Measurements from ENCODE around the gene EPS15.

DNA sequence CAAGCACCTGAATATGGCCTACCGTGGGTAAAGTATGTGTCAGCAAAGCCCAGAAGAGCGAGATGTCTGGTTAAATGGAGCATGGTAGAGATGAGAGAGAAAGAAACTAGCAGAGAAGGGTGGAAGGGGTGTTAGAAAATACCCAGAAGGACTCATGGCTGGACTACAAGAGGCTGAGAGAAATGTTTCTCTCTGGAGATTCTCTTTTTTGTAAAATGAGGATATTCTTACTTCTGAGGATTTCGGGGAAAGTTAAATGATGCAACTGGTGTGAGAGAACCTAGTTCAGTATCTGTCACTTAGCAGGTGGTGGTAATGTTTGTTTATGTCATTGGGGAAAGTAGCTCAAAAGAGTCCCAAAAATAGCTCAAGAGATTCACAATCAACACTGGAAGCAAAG, 7.2 kb upstream of the EPS15 start:
- TF ChIP-seq EZH2phosphoT487 (conservative IDR thresholded peaks at IDR 0.05; ENCODE audit: low read length), result no peak
- TF ChIP-seq, protein P1, sequence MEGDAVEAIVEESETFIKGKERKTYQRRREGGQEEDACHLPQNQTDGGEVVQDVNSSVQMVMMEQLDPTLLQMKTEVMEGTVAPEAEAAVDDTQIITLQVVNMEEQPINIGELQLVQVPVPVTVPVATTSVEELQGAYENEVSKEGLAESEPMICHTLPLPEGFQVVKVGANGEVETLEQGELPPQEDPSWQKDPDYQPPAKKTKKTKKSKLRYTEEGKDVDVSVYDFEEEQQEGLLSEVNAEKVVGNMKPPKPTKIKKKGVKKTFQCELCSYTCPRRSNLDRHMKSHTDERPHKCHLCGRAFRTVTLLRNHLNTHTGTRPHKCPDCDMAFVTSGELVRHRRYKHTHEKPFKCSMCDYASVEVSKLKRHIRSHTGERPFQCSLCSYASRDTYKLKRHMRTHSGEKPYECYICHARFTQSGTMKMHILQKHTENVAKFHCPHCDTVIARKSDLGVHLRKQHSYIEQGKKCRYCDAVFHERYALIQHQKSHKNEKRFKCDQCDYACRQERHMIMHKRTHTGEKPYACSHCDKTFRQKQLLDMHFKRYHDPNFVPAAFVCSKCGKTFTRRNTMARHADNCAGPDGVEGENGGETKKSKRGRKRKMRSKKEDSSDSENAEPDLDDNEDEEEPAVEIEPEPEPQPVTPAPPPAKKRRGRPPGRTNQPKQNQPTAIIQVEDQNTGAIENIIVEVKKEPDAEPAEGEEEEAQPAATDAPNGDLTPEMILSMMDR (IDR thresholded peaks at IDR 0.05; ENCODE audit: insufficient read depth, low read length, poor library complexity, severe bottlenecking), result no peak
